Body of pancreas (tissue), 4 donors: ENCODE measurements around the gene PAPSS1.

ENCODE experiments used
- POLR2A ChIP-seq, 3 donors: fragments of 450-650 bp; IDR thresholded peaks; one replicate each; pipeline ENCODE4 v1.6.1; 2016; ENCODE audit warnings: antibody characterized with exemption in 3 of 3, mild to moderate bottlenecking in 2 of 3
- TF ChIP-seq, protein P1 (sequence below), 7 experiments: fragments of 450-650 bp in 4 of 7; fragments of 200-600 bp in 3 of 7; sonication (generic) in 3 of 7; IDR thresholded peaks; one replicate each; pipeline ENCODE4 v1.5.1; 2016 to 2019; ENCODE audit warnings: antibody characterized with exemption in 7 of 7

DNA sequence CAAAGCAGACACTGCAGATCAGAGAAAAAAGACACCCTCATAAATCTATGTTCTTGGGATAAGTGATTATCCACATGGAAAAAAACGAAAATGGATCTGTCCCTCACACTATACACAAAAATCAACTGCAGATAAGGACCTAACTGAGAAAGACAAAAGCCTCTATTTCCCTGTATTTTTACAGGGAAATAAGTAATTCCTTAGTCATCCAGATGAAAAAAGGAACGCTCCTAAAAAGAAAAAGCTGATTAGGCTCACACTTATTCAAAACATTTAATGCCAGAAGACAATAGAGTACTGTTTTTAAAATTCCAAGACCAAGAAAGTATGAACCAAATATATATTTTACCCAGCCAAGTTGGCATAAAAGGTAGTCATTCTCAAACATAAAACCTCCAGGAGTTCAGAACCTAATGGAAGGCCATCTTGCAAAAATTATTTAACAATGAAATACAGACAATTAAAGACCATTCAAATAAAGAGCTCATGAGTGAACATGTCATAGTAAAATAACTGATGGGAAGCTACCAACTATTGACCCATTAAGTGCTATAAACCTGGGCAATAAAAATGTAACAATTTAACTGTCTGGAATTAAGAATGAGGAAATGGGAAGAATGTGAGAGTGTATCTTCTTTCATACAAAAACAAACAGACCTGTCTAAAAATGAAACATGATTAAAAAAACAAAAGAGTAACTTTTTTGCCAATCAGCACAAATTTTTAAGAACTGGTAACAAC is 20.4 kb downstream of the PAPSS1 start:
- TF ChIP-seq, protein P1, sequence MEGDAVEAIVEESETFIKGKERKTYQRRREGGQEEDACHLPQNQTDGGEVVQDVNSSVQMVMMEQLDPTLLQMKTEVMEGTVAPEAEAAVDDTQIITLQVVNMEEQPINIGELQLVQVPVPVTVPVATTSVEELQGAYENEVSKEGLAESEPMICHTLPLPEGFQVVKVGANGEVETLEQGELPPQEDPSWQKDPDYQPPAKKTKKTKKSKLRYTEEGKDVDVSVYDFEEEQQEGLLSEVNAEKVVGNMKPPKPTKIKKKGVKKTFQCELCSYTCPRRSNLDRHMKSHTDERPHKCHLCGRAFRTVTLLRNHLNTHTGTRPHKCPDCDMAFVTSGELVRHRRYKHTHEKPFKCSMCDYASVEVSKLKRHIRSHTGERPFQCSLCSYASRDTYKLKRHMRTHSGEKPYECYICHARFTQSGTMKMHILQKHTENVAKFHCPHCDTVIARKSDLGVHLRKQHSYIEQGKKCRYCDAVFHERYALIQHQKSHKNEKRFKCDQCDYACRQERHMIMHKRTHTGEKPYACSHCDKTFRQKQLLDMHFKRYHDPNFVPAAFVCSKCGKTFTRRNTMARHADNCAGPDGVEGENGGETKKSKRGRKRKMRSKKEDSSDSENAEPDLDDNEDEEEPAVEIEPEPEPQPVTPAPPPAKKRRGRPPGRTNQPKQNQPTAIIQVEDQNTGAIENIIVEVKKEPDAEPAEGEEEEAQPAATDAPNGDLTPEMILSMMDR (IDR thresholded peaks at IDR 0.05), result no peak
- TF ChIP-seq POLR2A (IDR thresholded peaks at IDR 0.05), result no peak
